Duodenal mucosa (tissue), 2 donors: ENCODE measurements around the gene RAB3IL1.

Experiments used
- H3K27ac ChIP-seq: one replicate; pipeline ENCODE4 v1.7.0; 2013; ENCODE audit warnings: low read depth, low read length
- H3K27me3 ChIP-seq, 2 donors: one replicate each; pipeline ENCODE4 v1.7.0; 2013; ENCODE audit warnings: low read length in 2 of 2, control low read depth in 1 of 2; ENCODE audit not compliant: insufficient read depth in 2 of 2, control insufficient read depth in 1 of 2
- H3K36me3 ChIP-seq, 2 donors: one replicate each; pipeline ENCODE4 v1.7.0; 2013; ENCODE audit warnings: low read length in 2 of 2, control low read depth in 1 of 2; ENCODE audit not compliant: insufficient read depth in 2 of 2, control insufficient read depth in 1 of 2
- H3K4me1 ChIP-seq, 2 donors: one replicate each; pipeline ENCODE4 v1.7.0; 2013; ENCODE audit warnings: low read length in 2 of 2, control low read depth in 1 of 2; ENCODE audit not compliant: insufficient read depth in 2 of 2, control insufficient read depth in 1 of 2
- H3K4me3 ChIP-seq, 2 donors: one replicate each; pipeline ENCODE4 v1.7.0; 2013; ENCODE audit warnings: low read length in 2 of 2, low read depth in 1 of 2
- H3K9ac ChIP-seq, 2 donors: one replicate each; pipeline ENCODE4 v1.7.0; 2013; ENCODE audit warnings: low read length in 2 of 2, low read depth in 1 of 2
- H3K9me3 ChIP-seq, 2 donors: one replicate each; pipeline ENCODE4 v1.7.0; 2013; ENCODE audit warnings: low read length in 2 of 2, control low read depth in 1 of 2; ENCODE audit not compliant: control insufficient read depth in 1 of 2

Gene RAB3IL1

GRCh38 chr11:61960532-61960931 is 43.2 kb upstream of the RAB3IL1 start:
- H3K27ac ChIP-seq, result no peak overlapping the region
- H3K9me3 ChIP-seq, result no peaks in the 10 kb centered on the region
- H3K36me3 ChIP-seq, result peaks cover 13 to 29% of the 10 kb centered on the region in 2 donors
- H3K4me3 ChIP-seq, result no peak overlapping the region
- H3K27me3 ChIP-seq, result no peaks in the 10 kb centered on the region
- H3K4me1 ChIP-seq, result peaks cover 57 to 63% of the 10 kb centered on the region in 2 donors
- no peak overlapping the region for H3K9ac ChIP-seq

GRCh38 chr11:61959678-61960077 is 42.3 kb upstream of the RAB3IL1 start:
- Histone ChIP-seq H3K36me3 (peaks cover 6 to 21% of the 10 kb centered on the region in 2 donors), H3K27ac (no peak overlapping the region), H3K4me1 (peaks cover 52 to 57% of the 10 kb centered on the region in 2 donors)

GRCh38 chr11:61959114-61959513 is 41.7 kb upstream of the RAB3IL1 start:
- Histone ChIP-seq H3K9ac (no peak overlapping the region), H3K27ac (no peak overlapping the region), H3K4me1 (peaks cover 47 to 53% of the 10 kb centered on the region in 2 donors), H3K9me3 (no peaks in the 10 kb centered on the region), H3K27me3 (peaks cover 0 to 5% of the 10 kb centered on the region in 2 donors), H3K4me3 (no peak overlapping the region), H3K36me3 (peaks cover 3 to 18% of the 10 kb centered on the region in 2 donors)

More at GRCh38 chr11:61959678-61960077, 42.3 kb upstream of the RAB3IL1 start:
- Histone ChIP-seq H3K9me3 (no peaks in the 10 kb centered on the region), H3K9ac (no peak overlapping the region), H3K4me3 (no peak overlapping the region), H3K27me3 (peaks cover 0 to 5% of the 10 kb centered on the region in 2 donors)

DNA sequence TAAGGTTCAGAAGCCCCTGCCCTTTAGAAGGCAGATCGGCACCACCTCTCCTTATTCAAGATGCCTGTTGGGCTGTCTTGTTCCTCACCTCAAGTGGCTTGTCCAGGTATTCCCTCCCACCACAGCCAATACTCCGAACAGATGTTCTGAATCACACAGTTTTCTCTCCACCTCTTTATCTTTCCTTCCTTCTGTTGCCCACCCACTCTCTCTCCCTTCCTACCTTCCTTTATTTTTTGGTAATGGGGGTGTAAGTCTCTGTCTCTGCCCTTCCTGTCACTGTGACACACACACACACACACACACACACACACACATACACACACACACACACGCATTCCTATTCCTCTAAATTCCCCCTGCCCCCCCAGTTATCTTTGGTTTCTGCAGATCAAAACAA is 41.2 kb upstream of the RAB3IL1 start:
- Histone ChIP-seq H3K4me1 (peaks cover 42 to 47% of the 10 kb centered on the region in 2 donors), H3K36me3 (peaks cover 0 to 13% of the 10 kb centered on the region in 2 donors), H3K27me3 (peaks cover 0 to 5% of the 10 kb centered on the region in 2 donors), H3K9ac (no peak overlapping the region), H3K4me3 (no peak overlapping the region), H3K9me3 (no peaks in the 10 kb centered on the region), H3K27ac (no peak overlapping the region)

GRCh38 chr11:61957021-61957770 is 39.8 kb upstream of the RAB3IL1 start:
- Histone ChIP-seq H3K27ac (no peak overlapping the region), H3K4me1 (peaks cover 28 to 33% of the 10 kb centered on the region in 2 donors), H3K36me3 (peaks cover 0 to 8% of the 10 kb centered on the region in 2 donors), H3K9ac (no peak overlapping the region), H3K4me3 (no peak overlapping the region), H3K27me3 (peaks cover 0 to 5% of the 10 kb centered on the region in 2 donors), H3K9me3 (no peaks in the 10 kb centered on the region)

DNA sequence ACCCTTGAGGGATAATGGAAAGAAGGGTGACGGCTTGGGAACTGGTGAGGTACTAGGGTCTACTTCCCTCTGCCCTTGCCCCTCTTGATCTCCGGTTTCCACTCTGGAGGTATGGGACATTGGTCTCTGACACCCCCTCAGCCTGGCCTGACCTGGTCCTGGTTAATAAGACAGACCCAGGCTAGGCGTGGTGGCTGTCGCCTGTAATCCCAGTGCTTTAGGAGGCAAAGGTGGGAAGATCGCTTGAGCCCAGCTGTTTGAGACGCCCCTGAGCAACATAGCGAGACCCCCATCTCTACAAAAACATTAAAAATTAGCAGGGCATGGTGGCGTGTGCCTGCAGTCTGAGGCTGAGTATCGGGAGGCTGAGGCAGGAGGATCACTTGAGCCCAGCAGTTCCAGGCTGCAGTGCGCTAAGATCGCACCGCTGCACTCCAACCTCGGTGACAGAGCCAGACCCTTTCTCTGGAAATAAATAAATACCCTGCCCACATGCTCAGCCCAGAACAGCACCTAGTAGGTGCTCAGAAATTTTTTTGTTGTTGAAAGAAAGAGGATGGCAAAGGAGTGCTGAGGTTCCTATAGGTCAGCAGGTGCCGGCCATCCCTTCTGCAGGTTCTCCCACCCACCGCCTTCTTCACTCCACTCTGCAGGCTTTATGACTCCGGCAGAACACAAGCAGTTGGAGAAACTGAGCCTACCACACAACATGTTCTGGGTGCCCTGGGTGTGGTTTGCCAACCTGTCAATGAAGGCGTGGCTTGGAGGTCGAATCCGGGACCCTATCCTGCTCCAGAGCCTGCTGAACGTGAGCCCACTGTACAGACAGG is 39.0 kb upstream of the RAB3IL1 start:
- peak overlapping the region; percentile 29 to 53 for H3K4me3 ChIP-seq
- peak overlapping the region in 1 of 2 donors; percentile 43 for H3K9ac ChIP-seq
- H3K4me1 ChIP-seq, result peaks cover 22 to 26% of the 10 kb centered on the region in 2 donors
- H3K27me3 ChIP-seq, result peaks cover 0 to 5% of the 10 kb centered on the region in 2 donors
- peaks cover 0 to 8% of the 10 kb centered on the region in 2 donors for H3K36me3 ChIP-seq
- H3K9me3 ChIP-seq, result no peaks in the 10 kb centered on the region
- no peak overlapping the region for H3K27ac ChIP-seq

DNA sequence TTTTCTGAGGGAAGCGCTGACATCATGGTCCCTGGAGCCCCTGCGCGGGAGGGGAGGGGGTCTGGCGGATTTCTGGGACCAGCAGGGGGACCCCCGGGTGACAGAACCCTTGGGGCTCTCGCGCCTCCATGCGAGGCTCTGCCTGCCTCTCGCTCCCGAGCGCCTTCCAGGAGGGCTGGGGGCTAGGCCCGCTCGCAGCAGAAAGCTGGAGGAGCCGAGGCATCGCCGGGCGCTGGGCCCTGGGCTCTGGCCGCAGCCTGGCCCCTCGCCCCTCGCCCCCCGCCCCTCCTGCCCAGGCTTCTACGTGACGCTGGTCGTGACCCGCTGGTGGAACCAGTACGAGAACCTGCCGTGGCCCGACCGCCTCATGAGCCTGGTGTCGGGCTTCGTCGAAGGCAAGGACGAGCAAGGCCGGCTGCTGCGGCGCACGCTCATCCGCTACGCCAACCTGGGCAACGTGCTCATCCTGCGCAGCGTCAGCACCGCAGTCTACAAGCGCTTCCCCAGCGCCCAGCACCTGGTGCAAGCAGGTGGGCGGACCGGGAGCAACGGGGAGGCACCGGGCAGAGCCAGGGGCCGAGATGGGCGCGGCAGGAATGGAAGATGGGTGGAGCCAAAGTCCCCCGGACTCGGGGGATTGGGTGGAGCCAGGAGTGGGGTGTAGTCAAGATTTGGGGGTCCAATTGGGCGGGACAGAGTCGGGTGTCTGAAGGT is 38.2 kb upstream of the RAB3IL1 start:
- Histone ChIP-seq H3K9me3 (no peaks in the 10 kb centered on the region), H3K4me3 (peak overlapping the region; percentile 29 to 53), H3K4me1 (peaks cover 18 to 20% of the 10 kb centered on the region in 2 donors), H3K27me3 (peaks cover 0 to 5% of the 10 kb centered on the region in 2 donors), H3K9ac (peak overlapping the region; percentile 25 to 43), H3K27ac (no peak overlapping the region), H3K36me3 (peaks cover 0 to 8% of the 10 kb centered on the region in 2 donors)

DNA sequence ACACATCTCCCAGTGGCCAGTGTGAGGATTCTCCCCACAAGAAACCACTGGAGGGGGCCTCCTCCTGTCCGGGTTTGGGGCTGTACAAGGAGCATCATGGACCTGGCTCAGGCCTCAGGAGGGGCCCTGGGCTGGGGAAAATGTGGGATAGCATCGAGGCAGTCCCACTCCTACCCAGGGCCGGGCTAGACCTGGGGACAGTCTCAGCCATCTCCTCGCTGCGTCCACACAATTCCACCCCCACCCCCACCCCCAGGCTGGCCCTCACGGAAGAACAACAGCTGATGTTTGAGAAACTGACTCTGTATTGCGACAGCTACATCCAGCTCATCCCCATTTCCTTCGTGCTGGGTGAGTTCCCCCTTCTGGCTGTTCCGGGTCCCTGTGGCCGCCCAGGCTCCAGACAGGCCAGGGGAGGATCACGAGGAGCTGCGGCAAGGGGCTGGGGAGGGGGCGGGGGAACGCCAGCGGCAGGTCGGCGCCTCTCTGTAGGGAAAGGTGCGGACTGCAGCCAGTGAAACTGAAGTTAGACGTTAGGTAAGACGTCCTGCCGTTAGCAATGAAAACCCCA is 37.6 kb upstream of the RAB3IL1 start:
- peaks cover 17 to 19% of the 10 kb centered on the region in 2 donors for H3K4me1 ChIP-seq
- peaks cover 0 to 5% of the 10 kb centered on the region in 2 donors for H3K27me3 ChIP-seq
- peak overlapping the region in 1 of 2 donors; percentile 53 for H3K4me3 ChIP-seq
- peaks cover 0 to 8% of the 10 kb centered on the region in 2 donors for H3K36me3 ChIP-seq
- peak overlapping the region; percentile 62 for H3K27ac ChIP-seq
- no peaks in the 10 kb centered on the region for H3K9me3 ChIP-seq
- peak overlapping the region; percentile 33 to 43 for H3K9ac ChIP-seq

DNA sequence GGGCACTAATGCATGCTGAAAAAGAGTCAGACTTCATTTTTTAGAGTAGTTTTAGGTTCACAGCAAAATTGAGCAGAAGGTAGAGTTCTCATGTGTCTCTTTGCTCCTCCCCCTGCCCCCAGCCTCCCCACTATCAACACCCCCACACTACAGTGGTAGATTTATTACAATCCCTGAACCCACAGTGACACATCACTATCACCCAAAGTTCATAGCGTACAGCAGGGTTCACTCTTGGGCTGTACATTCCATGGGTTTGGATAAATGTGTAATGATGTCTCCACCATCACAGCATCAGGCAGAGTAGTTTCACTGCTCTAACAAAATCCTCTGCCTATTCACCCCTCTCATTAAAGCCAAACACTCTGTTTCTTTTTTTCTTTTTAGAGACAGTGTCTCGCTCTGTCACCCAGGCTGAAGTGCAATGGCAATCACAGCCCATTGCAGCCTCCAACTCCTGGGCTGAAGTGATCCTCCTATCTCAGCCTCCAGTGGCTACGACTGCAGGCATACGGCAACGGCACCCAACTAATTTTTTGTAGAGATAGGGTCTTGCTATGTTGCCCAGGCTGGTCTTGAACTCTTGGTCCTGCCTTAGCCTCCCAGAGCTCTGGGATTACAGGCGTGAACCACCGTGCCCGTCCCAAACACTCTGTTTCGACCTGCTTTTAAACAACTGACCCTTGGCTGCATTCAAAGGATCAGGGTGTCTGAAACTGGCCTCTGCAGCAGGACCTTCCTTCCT is 36.9 kb upstream of the RAB3IL1 start:
- Histone ChIP-seq H3K27ac (no peak overlapping the region), H3K9ac (no peak overlapping the region), H3K4me1 (peaks cover 14 to 15% of the 10 kb centered on the region in 2 donors), H3K27me3 (peaks cover 0 to 5% of the 10 kb centered on the region in 2 donors), H3K4me3 (no peak overlapping the region), H3K9me3 (no peaks in the 10 kb centered on the region), H3K36me3 (peaks cover 0 to 6% of the 10 kb centered on the region in 2 donors)
